ENCODE results near the gene FIGN. TPM values are rescaled to one million over a fixed set of nuclear protein-coding genes. Genes with fewer than 3 reads are reported as not detected.

The FIGN gene
- total RNA-seq, 4 donors from 2014 or later = 5.8 to 12.0 (median 11.1) TPM

DNA sequence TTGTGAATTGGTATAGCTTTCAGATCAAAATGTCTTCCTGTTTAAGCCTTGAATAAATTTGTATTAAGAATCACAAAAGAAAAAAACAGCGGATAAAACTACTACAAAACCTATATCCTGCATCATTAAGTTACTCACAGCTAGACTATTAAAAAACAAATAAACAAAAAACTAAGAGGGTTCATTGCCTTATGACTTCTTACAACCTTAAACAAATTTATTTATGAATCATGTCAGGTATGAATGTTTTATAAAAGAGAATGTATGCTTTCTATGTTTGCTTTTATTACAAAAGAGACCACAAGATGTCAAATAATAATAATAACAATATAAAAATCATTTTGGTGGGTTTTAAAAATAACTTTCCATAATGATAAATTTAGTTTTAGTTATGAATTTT, 109.6 kb downstream of the FIGN start:
- Histone ChIP-seq H3K4me1 (no peaks in the 10 kb centered on the region), H3K4me3 (no peak overlapping the region), H3K27me3 (no peaks in the 10 kb centered on the region), H3K9me3 (no peaks in the 10 kb centered on the region), H3K27ac (replicated peaks in 1 of 4) (no peak overlapping the region), H3K36me3 (no peaks in the 10 kb centered on the region)
- 95% methylated on average over 1 of the region's 1 CpG for WGBS
- no peak for DNase-seq (ENCODE audit: extremely low spot score)
- TF ChIP-seq POLR2A (IDR thresholded peaks at IDR 0.05; ENCODE audit: low read depth) = no peak
- TF ChIP-seq POLR2AphosphoS5 (IDR thresholded peaks at IDR 0.05) = no peak
- no peak for TF ChIP-seq EP300 (IDR thresholded peaks at IDR 0.05)
- TF ChIP-seq, protein P1, sequence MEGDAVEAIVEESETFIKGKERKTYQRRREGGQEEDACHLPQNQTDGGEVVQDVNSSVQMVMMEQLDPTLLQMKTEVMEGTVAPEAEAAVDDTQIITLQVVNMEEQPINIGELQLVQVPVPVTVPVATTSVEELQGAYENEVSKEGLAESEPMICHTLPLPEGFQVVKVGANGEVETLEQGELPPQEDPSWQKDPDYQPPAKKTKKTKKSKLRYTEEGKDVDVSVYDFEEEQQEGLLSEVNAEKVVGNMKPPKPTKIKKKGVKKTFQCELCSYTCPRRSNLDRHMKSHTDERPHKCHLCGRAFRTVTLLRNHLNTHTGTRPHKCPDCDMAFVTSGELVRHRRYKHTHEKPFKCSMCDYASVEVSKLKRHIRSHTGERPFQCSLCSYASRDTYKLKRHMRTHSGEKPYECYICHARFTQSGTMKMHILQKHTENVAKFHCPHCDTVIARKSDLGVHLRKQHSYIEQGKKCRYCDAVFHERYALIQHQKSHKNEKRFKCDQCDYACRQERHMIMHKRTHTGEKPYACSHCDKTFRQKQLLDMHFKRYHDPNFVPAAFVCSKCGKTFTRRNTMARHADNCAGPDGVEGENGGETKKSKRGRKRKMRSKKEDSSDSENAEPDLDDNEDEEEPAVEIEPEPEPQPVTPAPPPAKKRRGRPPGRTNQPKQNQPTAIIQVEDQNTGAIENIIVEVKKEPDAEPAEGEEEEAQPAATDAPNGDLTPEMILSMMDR (IDR thresholded peaks at IDR 0.05) = no peak
- intact Hi-C loops (cut with DNase I) = no loop called here

GRCh38 chr2:163625632-163626031, 110.2 kb downstream of the FIGN start:
- TF ChIP-seq EP300 (IDR thresholded peaks at IDR 0.05) (no peak), POLR2AphosphoS5 (IDR thresholded peaks at IDR 0.05) (no peak), POLR2A (IDR thresholded peaks at IDR 0.05; ENCODE audit: low read depth) (no peak)
- TF ChIP-seq, protein P1 (IDR thresholded peaks at IDR 0.05) = no peak
- intact Hi-C loops (cut with DNase I) = no loop called here
- H3K4me3 ChIP-seq = no peak overlapping the region
- no peak for DNase-seq (ENCODE audit: extremely low spot score)
- no peaks in the 10 kb centered on the region for H3K27me3 ChIP-seq
- no peaks in the 10 kb centered on the region for H3K9me3 ChIP-seq
- no peaks in the 10 kb centered on the region for H3K4me1 ChIP-seq
- no peaks in the 10 kb centered on the region for H3K36me3 ChIP-seq
- H3K27ac ChIP-seq (replicated peaks in 1 of 4) = no peak overlapping the region
- WGBS = 92% methylated on average over 1 of the region's 1 CpG

GRCh38 chr2:163621445-163622004, 114.3 kb downstream of the FIGN start:
- intact Hi-C loops (cut with DNase I) = no loop called here
- 76% methylated on average over 7 of the region's 7 CpGs for WGBS
- TF ChIP-seq EP300 (IDR thresholded peaks at IDR 0.05) (no peak), POLR2AphosphoS5 (IDR thresholded peaks at IDR 0.05) (no peak), POLR2A (IDR thresholded peaks at IDR 0.05; ENCODE audit: low read depth) (no peak)
- TF ChIP-seq, protein P1 (IDR thresholded peaks at IDR 0.05) = no peak

GRCh38 chr2:163617517-163617916, 118.3 kb downstream of the FIGN start:
- H3K4me1 ChIP-seq = no peaks in the 10 kb centered on the region
- intact Hi-C loops (cut with DNase I) = no loop called here
- TF ChIP-seq EP300 (IDR thresholded peaks at IDR 0.05) = no peak
- TF ChIP-seq, protein P1 (IDR thresholded peaks at IDR 0.05) = no peak
- no peak for TF ChIP-seq POLR2A (IDR thresholded peaks at IDR 0.05; ENCODE audit: low read depth)
- no peak for TF ChIP-seq POLR2AphosphoS5 (IDR thresholded peaks at IDR 0.05)
- no peak for DNase-seq (ENCODE audit: extremely low spot score)
- no peak overlapping the region for H3K27ac ChIP-seq (replicated peaks in 1 of 4)
- no peak overlapping the region for H3K4me3 ChIP-seq
- no peaks in the 10 kb centered on the region for H3K9me3 ChIP-seq
- H3K36me3 ChIP-seq = no peaks in the 10 kb centered on the region
- no peaks in the 10 kb centered on the region for H3K27me3 ChIP-seq
- WGBS = 94% methylated on average over 2 of the region's 2 CpGs

More at GRCh38 chr2:163621445-163622004, 114.3 kb downstream of the FIGN start:
- H3K4me1 ChIP-seq = no peaks in the 10 kb centered on the region
- no peak for DNase-seq (ENCODE audit: extremely low spot score)
- H3K27me3 ChIP-seq = no peaks in the 10 kb centered on the region
- no peaks in the 10 kb centered on the region for H3K36me3 ChIP-seq
- no peak overlapping the region for H3K4me3 ChIP-seq
- H3K27ac ChIP-seq (replicated peaks in 1 of 4) = no peak overlapping the region
- no peaks in the 10 kb centered on the region for H3K9me3 ChIP-seq

- H3K4me3 ChIP-seq = no peak overlapping the region
- peaks cover 0 to 23% (median 13%) of the 10 kb centered on the region in 4 donors for H3K36me3 ChIP-seq
- intact Hi-C loops (cut with DNase I) = no loop called here
- H3K27ac ChIP-seq (replicated peaks in 1 of 4) = no peak overlapping the region
- TF ChIP-seq EP300 (IDR thresholded peaks at IDR 0.05) = no peak
- TF ChIP-seq POLR2A (IDR thresholded peaks at IDR 0.05; ENCODE audit: low read depth) = no peak
- TF ChIP-seq, protein P1 (IDR thresholded peaks at IDR 0.05) = no peak
- no peak for TF ChIP-seq POLR2AphosphoS5 (IDR thresholded peaks at IDR 0.05)
- H3K27me3 ChIP-seq = no peaks in the 10 kb centered on the region
- DNase-seq (ENCODE audit: extremely low spot score) = no peak
- WGBS = 75% methylated on average over 3 of the region's 3 CpGs
- no peaks in the 10 kb centered on the region for H3K9me3 ChIP-seq
- peaks cover 0 to 3% (median 0%) of the 10 kb centered on the region in 4 donors for H3K4me1 ChIP-seq
Measured at GRCh38 chr2:163613266-163613731, 122.5 kb downstream of the FIGN start.
